ENCODE measurements around the gene CIART. TPM values are rescaled to one million over a fixed set of nuclear protein-coding genes. Genes with fewer than 3 reads are reported as not detected.

Gene CIART
- total and polyA plus RNA-seq, 2 of the 8 experiments (the other 6 are each of a cell fraction or from before 2014, with no cell fraction given): 9.6 to 33.3 TPM

DNA sequence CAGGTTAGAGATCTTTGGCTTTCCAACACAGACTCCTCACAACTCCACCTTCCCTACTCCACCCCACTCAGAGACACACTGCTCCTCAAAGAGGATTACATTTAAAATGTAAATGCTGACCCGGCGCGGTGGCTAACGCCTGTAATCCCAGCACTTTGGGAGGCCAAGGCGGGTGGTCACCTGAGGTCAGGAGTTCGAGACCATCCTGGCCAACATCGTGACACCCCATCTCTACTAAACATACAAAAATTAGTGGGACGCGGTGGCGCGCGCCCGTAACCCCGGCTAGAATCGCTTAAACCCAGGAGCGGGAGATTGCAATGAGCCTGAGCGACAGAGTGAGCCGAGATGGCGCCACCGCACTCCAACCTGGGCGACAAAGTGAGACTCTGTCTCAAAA lies 44.6 kb upstream of the CIART start:
- H3K36me3 ChIP-seq (ENCODE audit: control insufficient read depth in 2 of 4, insufficient read depth in 4 of 4, low read length in 3 of 4): no peaks in the 10 kb centered on the region
- H3K4ac ChIP-seq (replicated peaks; ENCODE audit: insufficient read length, low read depth, low read length): no peak overlapping the region
- H3K9ac ChIP-seq (replicated peaks in 1 of 4; ENCODE audit: extremely low read depth in 1 of 4, low read depth in 3 of 4, low read length in 3 of 4): no peak overlapping the region
- FAIRE-seq (no peak), DNase-seq (ENCODE audit: low read depth in 1 of 2, low spot score in 2 of 2) (peak in 1 of 2 experiments; percentile 40)
- H2BK15ac ChIP-seq (ENCODE audit: low read length): no peak overlapping the region
- H3K4me3 ChIP-seq (ENCODE audit: extremely low read depth in 1 of 4, insufficient read depth in 2 of 4, low read depth in 3 of 4, low read length in 4 of 4): no peak overlapping the region
- H3K14ac ChIP-seq (ENCODE audit: insufficient read length): no peak overlapping the region
- H3K27ac ChIP-seq (ENCODE audit: low read depth, low read length): no peak overlapping the region
- H3K4me2 ChIP-seq (ENCODE audit: insufficient read depth in 1 of 2, low read depth in 2 of 2, low read length in 2 of 2): no peak overlapping the region; a peak in 1 of 4 replicates
- H3K56ac ChIP-seq (replicated peaks; ENCODE audit: insufficient read length, low read depth, low read length): no peak overlapping the region
- no peak overlapping the region for H4K8ac ChIP-seq (ENCODE audit: extremely low read depth, insufficient read depth, low read length)
- ChIA-PET POLR2A (ENCODE audit: partially characterized antibody) (interaction anchor here (1.3 to 5.6 kb wide), 4 partner anchors 9 to 132 kb away, joined by 3 to 61 read pairs (median 16); partner anchors contain the start of gene CA14), CTCF (ENCODE audit: partially characterized antibody) (interaction anchor here (1.2 to 1.5 kb wide), 2 partner anchors 18 to 295 kb away, joined by 3 to 7 read pairs; no protein-coding TSS in a partner anchor)
- H3K23ac ChIP-seq (ENCODE audit: insufficient read length): no peak overlapping the region
- H2AFZ ChIP-seq (ENCODE audit: low read length): no peak overlapping the region
- no peak overlapping the region for H4K5ac ChIP-seq (ENCODE audit: insufficient read length, low read depth, low read length)
- no peaks in the 10 kb centered on the region for H3K27me3 ChIP-seq (replicated peaks in 1 of 4; ENCODE audit: control insufficient read depth in 3 of 4, extremely low read depth in 1 of 4, insufficient read depth in 3 of 4, low read length in 3 of 4)
- peaks cover 10% of the 10 kb centered on the region for H3K23me2 ChIP-seq (ENCODE audit: low read depth, low read length)
- 95% methylated on average over 21 of the region's 21 CpGs; no CpG with 5 or more reads in 1 of the 2 experiments for WGBS, 2 experiments (ENCODE audit: extremely low coverage in 1 of 2, insufficient coverage in 1 of 2, insufficient read length in 1 of 2, insufficient replicate concordance in 2 of 2, low coverage in 1 of 2, low lambda C conversion rate in 2 of 2, missing lambda C conversion rate in 1 of 2)
- peaks cover 22 to 32% of the 10 kb centered on the region in 2 experiments for H3K79me2 ChIP-seq (ENCODE audit: control insufficient read depth in 1 of 2, insufficient read depth in 2 of 2, low read length in 2 of 2)
- no peak overlapping the region for H2BK12ac ChIP-seq (ENCODE audit: low read depth, low read length)
- H3K79me1 ChIP-seq (ENCODE audit: low read depth, low read length): no peaks in the 10 kb centered on the region; the same call in 1 of the 2 replicates
- H3K18ac ChIP-seq (ENCODE audit: extremely low read depth, low read length): no peak overlapping the region
- no peak overlapping the region for H2BK20ac ChIP-seq (ENCODE audit: low read length)
- H4K91ac ChIP-seq (replicated peaks; ENCODE audit: insufficient read length, low read length): no peak overlapping the region
- H2BK120ac ChIP-seq (replicated peaks; ENCODE audit: low read depth, low read length): no peak overlapping the region
- H3K4me1 ChIP-seq (replicated peaks in 1 of 4; ENCODE audit: control insufficient read depth in 3 of 4, insufficient read depth in 4 of 4, low read length in 3 of 4): peaks cover 0 to 6% (median 2%) of the 10 kb centered on the region in 4 experiments; a peak in 5 of 7 replicates
- H4K20me1 ChIP-seq (replicated peaks in 1 of 2; ENCODE audit: control insufficient read depth in 1 of 2, insufficient read depth in 2 of 2, low read length in 2 of 2): peaks cover 0 to 2% of the 10 kb centered on the region in 2 experiments
- TF ChIP-seq JUN (IDR thresholded peaks at IDR 0.05; ENCODE audit: low read depth, low read length) (no peak), SP1 (IDR thresholded peaks at IDR 0.05; ENCODE audit: low read depth, low read length) (no peak), ATF3 (IDR thresholded peaks at IDR 0.05; ENCODE audit: insufficient read depth, low read depth, low read length) (no peak), RBBP5 (IDR thresholded peaks at IDR 0.05; ENCODE audit: borderline replicate concordance, low read depth, low read length) (no peak), SAP30 (IDR thresholded peaks at IDR 0.05; ENCODE audit: insufficient read depth, insufficient replicate concordance, low read length) (no peak), SUZ12 (IDR thresholded peaks at IDR 0.05; ENCODE audit: low read length) (no peak), CHD1 (IDR thresholded peaks at IDR 0.05; ENCODE audit: low read depth, low read length) (no peak), ASH2L (IDR thresholded peaks at IDR 0.05; ENCODE audit: low read length) (no peak), CREB1 (IDR thresholded peaks at IDR 0.05) (no peak), TBP (IDR thresholded peaks at IDR 0.05; ENCODE audit: low read depth, low read length) (no peak), SP2 (IDR thresholded peaks at IDR 0.05; ENCODE audit: low read length) (no peak)
- H2AK5ac ChIP-seq (ENCODE audit: low read depth, low read length): no peak overlapping the region
- no peaks in the 10 kb centered on the region for H3K9me3 ChIP-seq (ENCODE audit: insufficient read depth in 2 of 2, low read depth in 1 of 2, low read length in 1 of 2)
- no peak overlapping the region for H2BK5ac ChIP-seq (ENCODE audit: low read depth, low read length)
